ENCODE data around the gene APOBEC2. TPM values are rescaled to one million over a fixed set of nuclear protein-coding genes. Genes with fewer than 3 reads are reported as not detected.

APOBEC2 gene
- polyA plus RNA-seq, 2 donors = 0.19 TPM; not detected in 1

GRCh38 chr6:41036186-41036585 is 16.8 kb upstream of the APOBEC2 start:
- Histone ChIP-seq H3K4me3 (ENCODE audit: low read depth in 1 of 2, low read length in 2 of 2) (no peak overlapping the region), H3K9me3 (ENCODE audit: control insufficient read depth in 2 of 2, insufficient read depth in 1 of 2, low read depth in 1 of 2, low read length in 1 of 2) (no peaks in the 10 kb centered on the region), H3K27ac (ENCODE audit: low read depth in 2 of 2, low read length in 1 of 2) (no peak overlapping the region), H3K4me1 (ENCODE audit: control insufficient read depth in 2 of 2, insufficient read depth in 2 of 2, low read length in 1 of 2) (peaks cover 5% of the 10 kb centered on the region in 2 donors), H3K27me3 (ENCODE audit: control insufficient read depth in 1 of 2, insufficient read depth in 2 of 2, low read length in 2 of 2) (no peaks in the 10 kb centered on the region), H3K36me3 (ENCODE audit: control insufficient read depth in 2 of 2, insufficient read depth in 2 of 2, low read length in 1 of 2) (no peaks in the 10 kb centered on the region)
- WGBS, 2 donors = 42 to 44% methylated on average over 3 of the region's 3 CpGs

- Histone ChIP-seq H3K4me1 (ENCODE audit: control insufficient read depth in 2 of 2, insufficient read depth in 2 of 2, low read length in 1 of 2) (peaks cover 5% of the 10 kb centered on the region in 2 donors), H3K27ac (ENCODE audit: low read depth in 2 of 2, low read length in 1 of 2) (peak overlapping the region; percentile 24 to 66), H3K27me3 (ENCODE audit: control insufficient read depth in 1 of 2, insufficient read depth in 2 of 2, low read length in 2 of 2) (no peaks in the 10 kb centered on the region), H3K4me3 (ENCODE audit: low read depth in 1 of 2, low read length in 2 of 2) (no peak overlapping the region), H3K36me3 (ENCODE audit: control insufficient read depth in 2 of 2, insufficient read depth in 2 of 2, low read length in 1 of 2) (no peaks in the 10 kb centered on the region), H3K9me3 (ENCODE audit: control insufficient read depth in 2 of 2, insufficient read depth in 1 of 2, low read depth in 1 of 2, low read length in 1 of 2) (no peaks in the 10 kb centered on the region)
- WGBS, 2 donors = 63 to 74% methylated on average over 2 of the region's 2 CpGs
These were observed 16.4 kb upstream of the APOBEC2 start for GRCh38 chr6:41036601-41037000.

GRCh38 chr6:41037107-41037900 is 15.7 kb upstream of the APOBEC2 start:
- peaks cover 5% of the 10 kb centered on the region in 2 donors for H3K4me1 ChIP-seq (ENCODE audit: control insufficient read depth in 2 of 2, insufficient read depth in 2 of 2, low read length in 1 of 2)
- H3K9me3 ChIP-seq (ENCODE audit: control insufficient read depth in 2 of 2, insufficient read depth in 1 of 2, low read depth in 1 of 2, low read length in 1 of 2) = no peaks in the 10 kb centered on the region
- H3K4me3 ChIP-seq (ENCODE audit: low read depth in 1 of 2, low read length in 2 of 2) = no peak overlapping the region
- peak overlapping the region in 1 of 2 donors; percentile 66 for H3K27ac ChIP-seq (ENCODE audit: low read depth in 2 of 2, low read length in 1 of 2)
- WGBS, 2 donors = 61 to 65% methylated on average over 13 of the region's 13 CpGs
- no peaks in the 10 kb centered on the region for H3K36me3 ChIP-seq (ENCODE audit: control insufficient read depth in 2 of 2, insufficient read depth in 2 of 2, low read length in 1 of 2)
- no peaks in the 10 kb centered on the region for H3K27me3 ChIP-seq (ENCODE audit: control insufficient read depth in 1 of 2, insufficient read depth in 2 of 2, low read length in 2 of 2)

GRCh38 chr6:41038205-41038604 is 14.8 kb upstream of the APOBEC2 start:
- Histone ChIP-seq H3K27me3 (ENCODE audit: control insufficient read depth in 1 of 2, insufficient read depth in 2 of 2, low read length in 2 of 2) (no peaks in the 10 kb centered on the region), H3K36me3 (ENCODE audit: control insufficient read depth in 2 of 2, insufficient read depth in 2 of 2, low read length in 1 of 2) (no peaks in the 10 kb centered on the region), H3K4me1 (ENCODE audit: control insufficient read depth in 2 of 2, insufficient read depth in 2 of 2, low read length in 1 of 2) (peaks cover 5% of the 10 kb centered on the region in 2 donors), H3K27ac (ENCODE audit: low read depth in 2 of 2, low read length in 1 of 2) (no peak overlapping the region), H3K4me3 (ENCODE audit: low read depth in 1 of 2, low read length in 2 of 2) (no peak overlapping the region), H3K9me3 (ENCODE audit: control insufficient read depth in 2 of 2, insufficient read depth in 1 of 2, low read depth in 1 of 2, low read length in 1 of 2) (no peaks in the 10 kb centered on the region)
- WGBS, 2 donors = 90 to 96% methylated on average over 3 of the region's 3 CpGs

- Histone ChIP-seq H3K27me3 (ENCODE audit: control insufficient read depth in 1 of 2, insufficient read depth in 2 of 2, low read length in 2 of 2) (no peaks in the 10 kb centered on the region), H3K4me1 (ENCODE audit: control insufficient read depth in 2 of 2, insufficient read depth in 2 of 2, low read length in 1 of 2) (peaks cover 5% of the 10 kb centered on the region in 2 donors), H3K27ac (ENCODE audit: low read depth in 2 of 2, low read length in 1 of 2) (peak within 1 kb of the TSS in 1 of 2 donors; percentile 40), H3K4me3 (ENCODE audit: low read depth in 1 of 2, low read length in 2 of 2) (no peak within 1 kb of the TSS), H3K36me3 (ENCODE audit: control insufficient read depth in 2 of 2, insufficient read depth in 2 of 2, low read length in 1 of 2) (no peaks in the 10 kb centered on the region), H3K9me3 (ENCODE audit: control insufficient read depth in 2 of 2, insufficient read depth in 1 of 2, low read depth in 1 of 2, low read length in 1 of 2) (no peaks in the 10 kb centered on the region)
- WGBS, 2 donors = 61 to 72% methylated on average over 10 of the region's 10 CpGs
These were observed 13.7 kb upstream of the APOBEC2 start, which contains the start of gene UNC5CL for GRCh38 chr6:41039060-41039998. Gene UNC5CL (minus strand): TSS chr6:41039221. CDS start chr6:41035074, 4,147 bp downstream.

GRCh38 chr6:41040101-41040939 is 12.7 kb upstream of the APOBEC2 start:
- Histone ChIP-seq H3K36me3 (ENCODE audit: control insufficient read depth in 2 of 2, insufficient read depth in 2 of 2, low read length in 1 of 2) (no peaks in the 10 kb centered on the region), H3K9me3 (ENCODE audit: control insufficient read depth in 2 of 2, insufficient read depth in 1 of 2, low read depth in 1 of 2, low read length in 1 of 2) (no peaks in the 10 kb centered on the region), H3K27ac (ENCODE audit: low read depth in 2 of 2, low read length in 1 of 2) (peak overlapping the region in 1 of 2 donors; percentile 40), H3K4me3 (ENCODE audit: low read depth in 1 of 2, low read length in 2 of 2) (no peak overlapping the region), H3K4me1 (ENCODE audit: control insufficient read depth in 2 of 2, insufficient read depth in 2 of 2, low read length in 1 of 2) (peaks cover 3 to 5% of the 10 kb centered on the region in 2 donors), H3K27me3 (ENCODE audit: control insufficient read depth in 1 of 2, insufficient read depth in 2 of 2, low read length in 2 of 2) (no peaks in the 10 kb centered on the region)
- WGBS, 2 donors = 58 to 65% methylated on average over 6 of the region's 6 CpGs

- Histone ChIP-seq H3K4me1 (ENCODE audit: control insufficient read depth in 2 of 2, insufficient read depth in 2 of 2, low read length in 1 of 2) (peaks cover 3 to 5% of the 10 kb centered on the region in 2 donors), H3K4me3 (ENCODE audit: low read depth in 1 of 2, low read length in 2 of 2) (no peak overlapping the region), H3K36me3 (ENCODE audit: control insufficient read depth in 2 of 2, insufficient read depth in 2 of 2, low read length in 1 of 2) (no peaks in the 10 kb centered on the region), H3K9me3 (ENCODE audit: control insufficient read depth in 2 of 2, insufficient read depth in 1 of 2, low read depth in 1 of 2, low read length in 1 of 2) (no peaks in the 10 kb centered on the region), H3K27ac (ENCODE audit: low read depth in 2 of 2, low read length in 1 of 2) (peak overlapping the region in 1 of 2 donors; percentile 34), H3K27me3 (ENCODE audit: control insufficient read depth in 1 of 2, insufficient read depth in 2 of 2, low read length in 2 of 2) (no peaks in the 10 kb centered on the region)
- 71 to 82% methylated on average over 1 of the region's 1 CpG for WGBS, 2 donors
These were observed 12.0 kb upstream of the APOBEC2 start for GRCh38 chr6:41040940-41041536.

GRCh38 chr6:41042226-41043055 is 10.6 kb upstream of the APOBEC2 start, which contains the start of gene TSPO2:
Gene TSPO2 (plus strand): TSS chr6:41042467. CDS start chr6:41042986, 519 bp downstream.
- peaks cover 0 to 3% of the 10 kb centered on the region in 2 donors for H3K4me1 ChIP-seq (ENCODE audit: control insufficient read depth in 2 of 2, insufficient read depth in 2 of 2, low read length in 1 of 2)
- WGBS, 2 donors = 89 to 92% methylated on average over 10 of the region's 10 CpGs
- H3K4me3 ChIP-seq (ENCODE audit: low read depth in 1 of 2, low read length in 2 of 2) = no peak within 1 kb of the TSS
- H3K9me3 ChIP-seq (ENCODE audit: control insufficient read depth in 2 of 2, insufficient read depth in 1 of 2, low read depth in 1 of 2, low read length in 1 of 2) = no peaks in the 10 kb centered on the region
- H3K27me3 ChIP-seq (ENCODE audit: control insufficient read depth in 1 of 2, insufficient read depth in 2 of 2, low read length in 2 of 2) = no peaks in the 10 kb centered on the region
- H3K27ac ChIP-seq (ENCODE audit: low read depth in 2 of 2, low read length in 1 of 2) = no peak within 1 kb of the TSS
- no peaks in the 10 kb centered on the region for H3K36me3 ChIP-seq (ENCODE audit: control insufficient read depth in 2 of 2, insufficient read depth in 2 of 2, low read length in 1 of 2)
